ENCODE measurements around the gene PKNOX2.

Gene PKNOX2

DNA sequence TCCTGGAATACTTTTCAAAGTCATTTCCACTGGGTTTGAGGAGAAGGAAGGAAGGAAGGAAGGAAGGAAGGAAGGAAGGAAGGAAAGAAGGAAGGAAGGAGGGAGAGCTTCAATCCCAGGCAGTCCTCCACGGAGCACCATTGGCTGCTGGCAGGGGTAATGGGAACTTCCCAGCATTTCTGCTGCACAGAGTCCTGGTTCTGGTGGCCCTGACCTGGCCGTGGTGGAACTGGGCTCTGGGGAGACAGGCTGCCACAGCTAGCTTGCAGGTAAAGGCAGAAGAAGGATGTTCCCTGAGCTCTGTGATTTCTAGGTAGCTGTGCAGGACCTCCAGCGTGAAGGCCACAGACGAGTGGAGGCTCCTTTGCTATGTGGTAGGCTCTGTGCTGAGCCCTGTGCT lies 10.6 kb downstream of the PKNOX2 start:
- Histone ChIP-seq H3K4me3 (ENCODE audit: low read depth in 1 of 2, low read length in 2 of 2) (no peak overlapping the region), H3K27me3 (ENCODE audit: control insufficient read depth in 1 of 2, insufficient read depth in 2 of 2, low read length in 2 of 2) (no peaks in the 10 kb centered on the region), H3K36me3 (ENCODE audit: insufficient read depth, low read length) (no peaks in the 10 kb centered on the region), H3K27ac (ENCODE audit: low read depth, low read length) (no peak overlapping the region), H3K9ac (ENCODE audit: low read length) (no peak overlapping the region), H3K9me3 (ENCODE audit: low read length) (no peaks in the 10 kb centered on the region), H3K4me1 (ENCODE audit: insufficient read depth, low read length) (peaks cover 3% of the 10 kb centered on the region)

GRCh38 chr11:125175896-125176575 lies 11.5 kb downstream of the PKNOX2 start:
- H3K9ac ChIP-seq (ENCODE audit: low read length) = no peak overlapping the region
- no peak overlapping the region for H3K27ac ChIP-seq (ENCODE audit: low read depth, low read length)
- no peaks in the 10 kb centered on the region for H3K27me3 ChIP-seq (ENCODE audit: control insufficient read depth in 1 of 2, insufficient read depth in 2 of 2, low read length in 2 of 2)
- no peaks in the 10 kb centered on the region for H3K36me3 ChIP-seq (ENCODE audit: insufficient read depth, low read length)
- H3K4me3 ChIP-seq (ENCODE audit: low read depth in 1 of 2, low read length in 2 of 2) = no peak overlapping the region
- H3K4me1 ChIP-seq (ENCODE audit: insufficient read depth, low read length) = no peaks in the 10 kb centered on the region
- H3K9me3 ChIP-seq (ENCODE audit: low read length) = no peaks in the 10 kb centered on the region

DNA sequence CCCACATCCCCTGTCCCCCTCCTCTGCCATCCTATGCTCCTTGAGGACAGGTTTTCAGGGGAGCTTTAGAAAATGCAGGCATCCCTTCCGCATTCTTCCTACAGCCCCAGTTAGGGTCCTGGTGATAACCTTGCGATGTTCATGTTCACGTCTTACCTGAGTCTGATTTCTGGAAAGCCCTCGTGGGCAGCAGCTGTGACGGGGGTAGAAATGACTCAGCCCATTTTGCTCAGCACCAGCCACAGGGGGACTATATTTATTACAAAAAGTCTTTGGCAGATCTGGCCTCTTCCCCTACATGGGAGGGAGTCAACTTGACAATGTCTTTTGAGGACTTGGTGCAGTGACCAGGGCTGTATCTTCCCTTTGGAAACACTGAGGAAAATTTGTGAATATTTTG lies 12.3 kb downstream of the PKNOX2 start:
- H3K36me3 ChIP-seq (ENCODE audit: insufficient read depth, low read length) = no peaks in the 10 kb centered on the region
- no peaks in the 10 kb centered on the region for H3K4me1 ChIP-seq (ENCODE audit: insufficient read depth, low read length)
- no peak overlapping the region for H3K4me3 ChIP-seq (ENCODE audit: low read depth in 1 of 2, low read length in 2 of 2)
- H3K27ac ChIP-seq (ENCODE audit: low read depth, low read length) = no peak overlapping the region
- no peaks in the 10 kb centered on the region for H3K27me3 ChIP-seq (ENCODE audit: control insufficient read depth in 1 of 2, insufficient read depth in 2 of 2, low read length in 2 of 2)
- no peak overlapping the region for H3K9ac ChIP-seq (ENCODE audit: low read length)
- H3K9me3 ChIP-seq (ENCODE audit: low read length) = no peaks in the 10 kb centered on the region

GRCh38 chr11:125177543-125177942 lies 13.0 kb downstream of the PKNOX2 start:
- Histone ChIP-seq H3K36me3 (ENCODE audit: insufficient read depth, low read length) (no peaks in the 10 kb centered on the region), H3K4me1 (ENCODE audit: insufficient read depth, low read length) (no peaks in the 10 kb centered on the region), H3K9ac (ENCODE audit: low read length) (no peak overlapping the region), H3K4me3 (ENCODE audit: low read depth in 1 of 2, low read length in 2 of 2) (no peak overlapping the region), H3K27ac (ENCODE audit: low read depth, low read length) (no peak overlapping the region), H3K27me3 (ENCODE audit: control insufficient read depth in 1 of 2, insufficient read depth in 2 of 2, low read length in 2 of 2) (no peaks in the 10 kb centered on the region), H3K9me3 (ENCODE audit: low read length) (no peaks in the 10 kb centered on the region)

DNA sequence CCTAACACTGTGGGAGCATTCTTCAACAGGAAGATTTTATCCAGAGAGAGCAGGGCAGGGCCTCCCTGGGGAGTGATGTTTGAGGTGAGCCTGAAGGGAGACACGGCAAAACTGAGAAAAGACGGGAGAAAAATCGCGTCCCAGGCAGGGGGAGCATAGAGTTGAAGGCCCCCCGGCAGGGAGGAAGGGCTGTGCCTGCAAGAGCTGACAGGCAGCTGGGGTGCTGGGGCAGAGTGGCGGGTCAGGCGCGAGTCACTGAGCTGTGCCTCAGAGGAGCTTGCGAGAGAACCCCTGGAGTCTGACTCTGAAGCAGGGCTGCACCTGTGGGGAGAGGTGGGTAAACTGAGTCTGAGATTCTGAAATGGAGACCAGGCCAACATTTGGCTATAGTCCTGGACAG lies 14.8 kb downstream of the PKNOX2 start:
- Histone ChIP-seq H3K9ac (ENCODE audit: low read length) (no peak overlapping the region), H3K27ac (ENCODE audit: low read depth, low read length) (no peak overlapping the region), H3K36me3 (ENCODE audit: insufficient read depth, low read length) (no peaks in the 10 kb centered on the region), H3K4me3 (ENCODE audit: low read depth in 1 of 2, low read length in 2 of 2) (no peak overlapping the region), H3K4me1 (ENCODE audit: insufficient read depth, low read length) (no peaks in the 10 kb centered on the region), H3K9me3 (ENCODE audit: low read length) (no peaks in the 10 kb centered on the region), H3K27me3 (ENCODE audit: control insufficient read depth in 1 of 2, insufficient read depth in 2 of 2, low read length in 2 of 2) (no peaks in the 10 kb centered on the region)

DNA sequence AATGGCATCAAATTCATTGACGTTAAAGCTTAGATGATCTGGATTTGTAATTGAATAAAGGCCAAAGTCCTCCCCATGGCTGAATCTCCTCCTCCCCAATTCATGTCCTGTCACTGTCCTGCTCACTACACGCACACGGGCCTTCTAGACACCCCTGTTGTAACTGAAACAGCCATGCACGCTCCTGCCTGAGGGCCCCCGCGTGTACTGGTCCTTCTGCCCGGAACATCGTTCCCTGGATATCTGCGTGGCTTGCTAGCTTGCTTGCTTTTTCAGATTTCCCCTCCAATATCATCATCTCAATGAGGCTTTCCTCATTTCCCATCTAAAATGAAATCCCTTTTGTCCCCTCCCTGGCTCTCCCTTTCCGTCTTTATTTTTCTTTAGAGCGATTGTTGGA lies 15.3 kb downstream of the PKNOX2 start:
- H3K9me3 ChIP-seq (ENCODE audit: low read length) = no peaks in the 10 kb centered on the region
- no peak overlapping the region for H3K9ac ChIP-seq (ENCODE audit: low read length)
- H3K4me1 ChIP-seq (ENCODE audit: insufficient read depth, low read length) = no peaks in the 10 kb centered on the region
- no peaks in the 10 kb centered on the region for H3K36me3 ChIP-seq (ENCODE audit: insufficient read depth, low read length)
- H3K27me3 ChIP-seq (ENCODE audit: control insufficient read depth in 1 of 2, insufficient read depth in 2 of 2, low read length in 2 of 2) = no peaks in the 10 kb centered on the region
- no peak overlapping the region for H3K4me3 ChIP-seq (ENCODE audit: low read depth in 1 of 2, low read length in 2 of 2)
- H3K27ac ChIP-seq (ENCODE audit: low read depth, low read length) = no peak overlapping the region

GRCh38 chr11:125180413-125181305 lies 16.1 kb downstream of the PKNOX2 start:
- Histone ChIP-seq H3K27me3 (ENCODE audit: control insufficient read depth in 1 of 2, insufficient read depth in 2 of 2, low read length in 2 of 2) (no peaks in the 10 kb centered on the region), H3K9ac (ENCODE audit: low read length) (no peak overlapping the region), H3K4me3 (ENCODE audit: low read depth in 1 of 2, low read length in 2 of 2) (no peak overlapping the region), H3K27ac (ENCODE audit: low read depth, low read length) (no peak overlapping the region), H3K36me3 (ENCODE audit: insufficient read depth, low read length) (no peaks in the 10 kb centered on the region), H3K9me3 (ENCODE audit: low read length) (no peaks in the 10 kb centered on the region), H3K4me1 (ENCODE audit: insufficient read depth, low read length) (no peaks in the 10 kb centered on the region)

DNA sequence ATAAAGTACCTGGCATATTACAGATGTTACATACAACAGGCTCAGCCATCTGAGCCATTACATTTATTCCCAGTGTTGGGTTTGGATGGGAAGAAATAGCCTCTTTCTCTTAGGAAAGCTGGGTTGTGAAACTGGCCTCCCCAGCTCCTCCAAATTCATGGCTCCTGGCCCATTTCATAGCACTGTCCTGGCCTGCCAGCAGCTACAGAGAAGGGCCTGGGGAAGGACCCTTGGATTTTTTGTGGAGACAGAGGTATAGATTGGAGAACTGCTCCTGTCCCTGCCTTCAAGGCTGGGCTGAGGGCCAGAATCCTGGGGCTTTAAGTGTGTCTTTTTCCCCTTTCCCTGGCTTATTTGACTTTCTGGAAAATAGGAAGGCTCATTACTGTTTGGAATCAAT lies 18.0 kb downstream of the PKNOX2 start:
- Histone ChIP-seq H3K36me3 (ENCODE audit: insufficient read depth, low read length) (no peaks in the 10 kb centered on the region), H3K4me3 (ENCODE audit: low read depth in 1 of 2, low read length in 2 of 2) (no peak overlapping the region), H3K9me3 (ENCODE audit: low read length) (peaks cover 3% of the 10 kb centered on the region), H3K4me1 (ENCODE audit: insufficient read depth, low read length) (no peaks in the 10 kb centered on the region), H3K9ac (ENCODE audit: low read length) (no peak overlapping the region), H3K27me3 (ENCODE audit: control insufficient read depth in 1 of 2, insufficient read depth in 2 of 2, low read length in 2 of 2) (no peaks in the 10 kb centered on the region), H3K27ac (ENCODE audit: low read depth, low read length) (no peak overlapping the region)

- H3K27me3 ChIP-seq (ENCODE audit: control insufficient read depth in 1 of 2, insufficient read depth in 2 of 2, low read length in 2 of 2) = no peaks in the 10 kb centered on the region
- no peak overlapping the region for H3K4me3 ChIP-seq (ENCODE audit: low read depth in 1 of 2, low read length in 2 of 2)
- no peaks in the 10 kb centered on the region for H3K4me1 ChIP-seq (ENCODE audit: insufficient read depth, low read length)
- H3K27ac ChIP-seq (ENCODE audit: low read depth, low read length) = no peak overlapping the region
- H3K9me3 ChIP-seq (ENCODE audit: low read length) = peaks cover 3% of the 10 kb centered on the region
- H3K36me3 ChIP-seq (ENCODE audit: insufficient read depth, low read length) = no peaks in the 10 kb centered on the region
- H3K9ac ChIP-seq (ENCODE audit: low read length) = no peak overlapping the region
Observed at GRCh38 chr11:125183641-125184040, 19.1 kb downstream of the PKNOX2 start.

DNA sequence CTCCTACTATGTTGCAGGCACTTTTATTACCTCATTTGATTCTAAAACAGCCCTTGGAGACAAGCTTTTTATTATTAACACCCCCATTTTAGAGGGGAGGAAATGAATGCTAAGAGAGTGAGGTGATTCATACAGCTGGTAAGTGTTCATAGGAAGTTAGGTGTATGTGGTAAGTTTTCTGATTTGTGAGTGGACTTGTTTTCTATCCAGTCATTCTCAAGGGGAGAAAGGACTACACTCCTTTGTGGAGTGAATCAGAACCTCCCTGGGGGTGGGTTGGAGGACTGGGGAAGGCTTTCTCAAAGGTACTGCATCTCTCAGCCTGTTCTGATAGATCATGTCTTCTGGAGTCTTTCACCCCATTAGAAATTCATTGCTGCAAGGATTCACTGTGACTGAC lies 23.5 kb downstream of the PKNOX2 start:
- Histone ChIP-seq H3K36me3 (ENCODE audit: insufficient read depth, low read length) (no peaks in the 10 kb centered on the region), H3K9ac (ENCODE audit: low read length) (no peak overlapping the region), H3K4me3 (ENCODE audit: low read depth in 1 of 2, low read length in 2 of 2) (no peak overlapping the region), H3K27me3 (ENCODE audit: control insufficient read depth in 1 of 2, insufficient read depth in 2 of 2, low read length in 2 of 2) (no peaks in the 10 kb centered on the region), H3K27ac (ENCODE audit: low read depth, low read length) (no peak overlapping the region), H3K9me3 (ENCODE audit: low read length) (peaks cover 3% of the 10 kb centered on the region), H3K4me1 (ENCODE audit: insufficient read depth, low read length) (no peaks in the 10 kb centered on the region)

GRCh38 chr11:125190566-125190965 lies 26.0 kb downstream of the PKNOX2 start:
- no peak overlapping the region for H3K9ac ChIP-seq (ENCODE audit: low read length)
- peaks cover 3% of the 10 kb centered on the region for H3K9me3 ChIP-seq (ENCODE audit: low read length)

More at GRCh38 chr11:125190566-125190965, 26.0 kb downstream of the PKNOX2 start:
- no peaks in the 10 kb centered on the region for H3K4me1 ChIP-seq (ENCODE audit: insufficient read depth, low read length)
- H3K27me3 ChIP-seq (ENCODE audit: control insufficient read depth in 1 of 2, insufficient read depth in 2 of 2, low read length in 2 of 2) = no peaks in the 10 kb centered on the region
- H3K27ac ChIP-seq (ENCODE audit: low read depth, low read length) = no peak overlapping the region
- H3K36me3 ChIP-seq (ENCODE audit: insufficient read depth, low read length) = no peaks in the 10 kb centered on the region
- no peak overlapping the region for H3K4me3 ChIP-seq (ENCODE audit: low read depth in 1 of 2, low read length in 2 of 2)

All from muscle layer of colon (tissue), 2 donors.